Tibial artery (tissue), 4 donors: ENCODE data around the gene RPL28.

ENCODE experiments used
- DNase-seq, 2 donors: peaks; one replicate each; pipeline ENCODE4 v3.0.0-alpha.2; 2019
- H3K27ac ChIP-seq, 2 donors: fragments of 200-600 bp; sonication (generic) in 1 of 2; 1 replicate in 1 of 2; 2 replicates in 1 of 2; pipeline ENCODE4 v1.5.1; 2018 to 2019; ENCODE audit warnings: mild to moderate bottlenecking in 1 of 2
- H3K27me3 ChIP-seq, 2 donors: fragments of 200-600 bp; sonication (generic) in 1 of 2; one replicate each; pipeline versions ENCODE4 v1.5.1 to v1.6.0; 2016 to 2019
- H3K36me3 ChIP-seq, 3 donors: fragments of 200-600 bp; sonication (generic) in 2 of 3; one replicate each; pipeline ENCODE4 v1.5.1; 2016 to 2019; ENCODE audit warnings: mild to moderate bottlenecking in 2 of 3
- H3K4me1 ChIP-seq, 4 donors: fragments of 200-600 bp; sonication (generic) in 2 of 4; 1 replicate in 3 of 4; 2 replicates in 1 of 4; pipeline ENCODE4 v1.5.1; 2016 to 2019
- H3K4me3 ChIP-seq, 2 donors: fragments of 200-600 bp; sonication (generic) in 1 of 2; 1 replicate in 1 of 2; 2 replicates in 1 of 2; pipeline ENCODE4 v1.5.1; 2018 to 2019; ENCODE audit warnings: mild to moderate bottlenecking in 2 of 2
- H3K9me3 ChIP-seq, 3 donors: fragments of 200-600 bp; sonication (generic) in 1 of 3; one replicate each; pipeline ENCODE4 v1.5.1; 2016 to 2019
- intact Hi-C: fragments of 100-400 bp; cut with DNase I; formaldehyde crosslinking; loops from one replicate; pipeline ENCODE4 v1.15.0; 2023; ENCODE audit warnings: low total_unique reads
- TF ChIP-seq, protein P1 (sequence below), 2 experiments: fragments of 200-600 bp in 1 of 2; fragments of 450-650 bp in 1 of 2; IDR thresholded peaks; one replicate each; pipeline ENCODE4 v1.5.1; 2017 to 2019; ENCODE audit warnings: antibody characterized with exemption in 2 of 2, mild to moderate bottlenecking in 1 of 2, moderate library complexity in 1 of 2

RPL28 gene

GRCh38 chr19:55451965-55452748, 66.4 kb downstream of the RPL28 start:
- DNase-seq: no peak
- H3K27ac ChIP-seq: no peak overlapping the region
- no peaks in the 10 kb centered on the region for H3K9me3 ChIP-seq
- peaks cover 8 to 43% of the 10 kb centered on the region in 2 donors for H3K27me3 ChIP-seq
- H3K4me1 ChIP-seq: peaks cover 0 to 22% (median 19%) of the 10 kb centered on the region in 4 donors
- peaks cover 0 to 25% (median 16%) of the 10 kb centered on the region in 3 donors for H3K36me3 ChIP-seq
- H3K4me3 ChIP-seq: no peak overlapping the region
- intact Hi-C loops: no loop called here
- TF ChIP-seq, protein P1, sequence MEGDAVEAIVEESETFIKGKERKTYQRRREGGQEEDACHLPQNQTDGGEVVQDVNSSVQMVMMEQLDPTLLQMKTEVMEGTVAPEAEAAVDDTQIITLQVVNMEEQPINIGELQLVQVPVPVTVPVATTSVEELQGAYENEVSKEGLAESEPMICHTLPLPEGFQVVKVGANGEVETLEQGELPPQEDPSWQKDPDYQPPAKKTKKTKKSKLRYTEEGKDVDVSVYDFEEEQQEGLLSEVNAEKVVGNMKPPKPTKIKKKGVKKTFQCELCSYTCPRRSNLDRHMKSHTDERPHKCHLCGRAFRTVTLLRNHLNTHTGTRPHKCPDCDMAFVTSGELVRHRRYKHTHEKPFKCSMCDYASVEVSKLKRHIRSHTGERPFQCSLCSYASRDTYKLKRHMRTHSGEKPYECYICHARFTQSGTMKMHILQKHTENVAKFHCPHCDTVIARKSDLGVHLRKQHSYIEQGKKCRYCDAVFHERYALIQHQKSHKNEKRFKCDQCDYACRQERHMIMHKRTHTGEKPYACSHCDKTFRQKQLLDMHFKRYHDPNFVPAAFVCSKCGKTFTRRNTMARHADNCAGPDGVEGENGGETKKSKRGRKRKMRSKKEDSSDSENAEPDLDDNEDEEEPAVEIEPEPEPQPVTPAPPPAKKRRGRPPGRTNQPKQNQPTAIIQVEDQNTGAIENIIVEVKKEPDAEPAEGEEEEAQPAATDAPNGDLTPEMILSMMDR (IDR thresholded peaks at IDR 0.05): no peak
